ENCODE results near the gene CYTIP. TPM values are rescaled to one million over a fixed set of nuclear protein-coding genes. Genes with fewer than 3 reads are reported as not detected.
"Not testable (repeated sequence)": the region's sequence is repeated elsewhere in the genome, so short reads cannot be mapped to it uniquely, and the experiment has no call there.

The CYTIP gene
- total RNA-seq, 2 donors from 2014 or later, result 4.9 to 5.1 TPM

- DNase-seq, result no peak
- intact Hi-C loops (cut with DNase I), result no loop called here
- ATAC-seq, result no peak
Observed at GRCh38 chr2:157431176-157431575, 12.7 kb downstream of the CYTIP start.

GRCh38 chr2:157428500-157429175, 15.3 kb downstream of the CYTIP start:
- DNase-seq (no peak), ATAC-seq (no peak)
- intact Hi-C loops (cut with DNase I), result no loop called here

GRCh38 chr2:157427922-157428303, 16.0 kb downstream of the CYTIP start:
- DNase-seq (no peak), ATAC-seq (no peak)
- intact Hi-C loops (cut with DNase I), result no loop called here

DNA sequence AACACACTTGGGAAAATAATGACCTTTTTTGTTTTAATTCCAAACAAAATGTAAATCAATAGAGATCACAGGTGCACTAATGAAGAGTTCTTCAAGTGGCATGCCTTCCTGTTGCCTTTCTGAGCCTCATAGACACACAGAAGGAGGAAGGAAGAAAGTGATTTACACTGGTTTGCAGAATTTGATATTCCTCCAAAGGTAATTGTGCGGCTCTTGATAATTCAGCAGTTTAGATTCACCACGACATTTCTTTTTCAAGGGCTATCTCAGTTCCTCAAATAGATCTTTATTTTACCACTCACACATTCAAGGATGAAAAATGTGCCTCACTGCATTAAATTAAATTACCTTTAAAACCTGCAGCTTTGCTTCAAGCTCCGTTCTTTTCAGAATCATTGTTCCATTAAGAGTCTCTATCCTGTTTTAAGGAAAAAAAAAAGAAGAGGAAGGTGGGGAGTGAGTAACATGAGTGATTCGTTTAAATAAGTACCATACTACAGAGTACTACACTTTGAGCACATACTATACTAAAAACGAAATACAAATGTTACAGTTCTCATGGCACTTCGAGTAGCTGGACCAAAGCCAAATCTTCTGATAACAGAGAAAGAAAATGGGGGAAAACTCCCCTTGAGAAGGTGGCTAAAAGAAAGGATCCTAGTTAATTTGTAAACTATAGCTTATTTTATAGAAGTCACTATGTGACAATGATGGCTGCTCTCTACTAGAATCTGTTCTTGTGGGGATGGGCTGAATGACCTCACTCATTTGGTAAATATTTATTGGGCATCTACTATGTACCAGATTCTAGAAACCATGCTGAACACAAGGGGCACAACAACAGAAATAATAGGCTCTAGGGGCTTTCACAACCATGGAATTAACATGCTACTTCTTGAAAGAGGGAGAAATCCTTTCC, 16.6 kb downstream of the CYTIP start:
- no peak for DNase-seq
- no peak for ATAC-seq
- intact Hi-C loops (cut with DNase I), result no loop called here

DNA sequence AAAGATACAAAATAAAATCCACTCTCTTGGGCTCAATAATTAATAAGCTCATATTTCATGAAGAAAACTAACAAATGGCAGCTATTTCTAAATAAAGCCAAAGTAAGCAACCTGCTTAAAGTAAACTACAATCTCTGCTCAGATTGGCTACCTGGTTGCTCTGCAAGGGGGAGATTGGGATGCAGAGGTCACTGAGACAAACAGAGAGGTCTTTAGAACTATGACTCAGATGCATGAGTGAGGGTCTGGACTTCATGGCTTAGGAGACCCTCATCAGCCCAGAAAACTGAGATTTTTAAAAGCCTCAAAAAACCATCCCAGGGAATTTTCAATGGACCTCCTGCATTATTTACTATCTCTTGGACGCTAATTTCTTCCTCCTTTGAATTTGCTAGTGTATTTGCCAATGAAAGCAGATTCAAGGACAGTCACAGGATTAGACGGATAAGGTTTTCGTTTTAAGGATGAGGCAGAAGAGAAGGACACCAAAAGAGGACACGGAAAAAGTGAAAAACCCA, 17.4 kb downstream of the CYTIP start:
- intact Hi-C loops (cut with DNase I), result no loop called here
- DNase-seq (no peak), ATAC-seq (no peak)

GRCh38 chr2:157424374-157424773, 19.5 kb downstream of the CYTIP start:
- ATAC-seq (no peak), DNase-seq (no peak)
- intact Hi-C loops (cut with DNase I), result no loop called here

GRCh38 chr2:157421964-157422363, 21.9 kb downstream of the CYTIP start:
- ATAC-seq (no peak), DNase-seq (no peak)
- intact Hi-C loops (cut with DNase I), result no loop called here

DNA sequence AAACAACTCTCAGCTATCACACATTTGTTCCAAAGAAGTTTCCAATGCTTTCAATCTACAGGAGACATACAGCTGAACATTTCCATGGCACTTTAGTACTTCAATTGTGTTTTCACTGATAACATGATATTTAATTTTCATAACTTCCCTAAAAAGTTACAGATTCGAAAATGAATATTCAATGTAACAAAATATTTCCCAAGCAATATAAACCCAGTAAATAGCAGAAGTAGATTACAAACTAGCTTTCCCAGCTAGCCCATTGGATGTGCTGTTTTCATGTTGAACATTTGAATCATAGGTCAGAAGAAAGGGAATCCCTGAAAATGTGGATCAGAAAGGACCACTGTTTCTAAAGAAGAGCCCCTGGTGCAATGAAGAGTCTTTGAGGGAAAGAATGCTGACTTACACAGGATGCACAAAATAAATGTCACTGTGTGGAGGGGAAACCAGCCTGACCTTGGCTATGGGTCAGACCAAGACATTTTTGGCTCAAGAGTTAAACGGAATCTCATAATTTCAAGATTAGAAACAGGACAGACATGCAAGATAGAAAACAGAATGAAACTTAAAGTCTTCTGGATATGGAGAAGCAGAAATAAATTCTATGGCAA, 22.5 kb downstream of the CYTIP start:
- intact Hi-C loops (cut with DNase I), result no loop called here
- no peak for ATAC-seq
- no peak for DNase-seq

DNA sequence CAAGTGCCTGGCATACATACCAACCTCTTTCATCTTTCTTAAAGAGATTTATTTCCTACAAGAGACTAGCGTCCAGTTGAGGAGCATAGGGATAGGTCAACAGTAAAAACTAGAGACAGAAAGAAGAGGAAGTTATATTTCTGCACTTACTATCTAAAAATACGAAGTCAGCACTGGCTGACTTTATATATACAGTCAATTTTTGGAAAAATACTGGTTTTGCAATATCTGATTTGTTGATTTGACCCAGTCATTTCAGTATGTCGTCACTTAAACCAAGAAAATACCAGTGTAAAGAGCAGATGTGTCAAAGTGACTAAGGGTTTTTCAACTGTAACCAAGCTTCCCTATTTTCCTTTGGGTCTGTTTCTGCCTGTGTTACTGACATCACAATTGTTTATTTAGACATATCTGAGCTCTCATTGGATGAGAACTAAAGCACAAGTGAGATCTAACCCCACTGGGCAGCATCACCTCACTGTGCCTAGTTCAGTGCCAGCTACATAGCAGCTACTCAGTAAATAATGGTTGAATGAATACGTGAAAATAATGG, 23.0 kb downstream of the CYTIP start:
- intact Hi-C loops (cut with DNase I), result no loop called here
- ATAC-seq, result peak; percentile 27 to 75

DNA sequence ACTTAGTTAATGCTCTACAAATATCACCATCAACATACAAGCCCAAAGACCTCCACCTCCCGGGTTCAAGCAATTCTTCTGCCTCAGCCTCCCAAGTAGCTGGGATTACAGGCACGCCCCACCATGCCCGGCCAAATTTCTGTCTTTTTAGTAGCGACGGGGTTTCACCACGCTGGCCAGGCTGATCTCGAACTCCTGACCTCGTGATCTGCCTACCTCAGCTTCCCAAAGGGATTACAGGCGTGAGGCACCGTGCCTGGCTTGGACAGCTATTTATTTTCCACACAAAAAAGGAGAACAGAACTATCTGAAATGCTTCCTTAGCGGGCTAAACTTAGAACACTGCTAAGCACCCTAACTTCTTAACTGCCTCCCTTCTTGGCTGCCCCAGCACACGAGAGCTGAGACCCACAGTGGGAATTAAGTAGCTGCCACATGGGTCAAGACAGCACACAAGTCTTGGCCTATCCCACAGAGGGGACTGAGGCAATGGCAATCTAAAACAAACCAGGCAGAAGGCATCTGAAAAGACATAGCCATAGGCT, 24.8 kb downstream of the CYTIP start:
- DNase-seq (no peak), ATAC-seq (peak in 1 of 2 donors; percentile 20)
- intact Hi-C loops (cut with DNase I), result no loop called here

More for the DNA sequence above, 23.0 kb downstream of the CYTIP start:
- no peak for DNase-seq

- ATAC-seq (peak in 1 of 2 donors; percentile 19), DNase-seq (no peak)
- intact Hi-C loops (cut with DNase I), result no loop called here
Observed at GRCh38 chr2:157418239-157418641, 25.6 kb downstream of the CYTIP start.

GRCh38 chr2:157415591-157416101, 28.2 kb downstream of the CYTIP start:
- intact Hi-C loops (cut with DNase I), result no loop called here
- ATAC-seq (peak in 1 of 2 donors; percentile 32), DNase-seq (peak; percentile 29)

GRCh38 chr2:157414050-157414449, 29.8 kb downstream of the CYTIP start:
- intact Hi-C loops (cut with DNase I), result no loop called here
- ATAC-seq, result peak; percentile 35 to 41
- no peak for DNase-seq

DNA sequence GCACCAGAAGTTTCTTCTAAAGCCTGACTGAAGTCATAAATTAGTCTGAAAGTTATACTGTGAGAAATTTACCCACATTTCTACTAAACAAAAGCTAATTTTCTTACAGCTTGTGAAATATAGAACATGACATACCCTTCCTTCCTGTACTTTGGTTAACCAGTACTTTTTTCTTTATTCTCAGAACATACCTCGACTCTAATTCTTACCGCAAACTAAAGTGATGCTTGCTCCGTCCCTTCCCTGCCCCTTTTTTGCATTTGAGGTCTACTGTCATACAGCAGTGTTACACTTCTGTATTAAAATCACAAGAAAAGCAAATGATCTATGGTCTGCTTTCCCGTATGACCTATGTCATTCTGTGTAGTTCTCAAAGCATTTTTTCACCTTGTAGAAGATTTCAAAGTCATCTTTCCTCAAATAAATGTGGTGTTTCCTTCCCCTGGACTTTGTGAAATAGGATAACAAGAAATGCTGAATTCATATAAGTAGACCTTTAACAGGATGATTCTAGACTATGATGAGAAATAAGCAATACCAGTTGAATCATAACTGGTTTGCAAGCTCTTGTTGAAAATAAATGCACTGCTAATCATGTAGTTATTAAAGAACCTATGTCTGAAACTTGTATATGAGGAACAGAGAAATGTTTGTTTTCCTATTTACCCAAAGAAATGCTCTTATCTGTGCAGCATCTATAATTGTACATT, 30.4 kb downstream of the CYTIP start:
- intact Hi-C loops (cut with DNase I), result no loop called here
- peak; percentile 40 to 75 for ATAC-seq
- no peak for DNase-seq

DNA sequence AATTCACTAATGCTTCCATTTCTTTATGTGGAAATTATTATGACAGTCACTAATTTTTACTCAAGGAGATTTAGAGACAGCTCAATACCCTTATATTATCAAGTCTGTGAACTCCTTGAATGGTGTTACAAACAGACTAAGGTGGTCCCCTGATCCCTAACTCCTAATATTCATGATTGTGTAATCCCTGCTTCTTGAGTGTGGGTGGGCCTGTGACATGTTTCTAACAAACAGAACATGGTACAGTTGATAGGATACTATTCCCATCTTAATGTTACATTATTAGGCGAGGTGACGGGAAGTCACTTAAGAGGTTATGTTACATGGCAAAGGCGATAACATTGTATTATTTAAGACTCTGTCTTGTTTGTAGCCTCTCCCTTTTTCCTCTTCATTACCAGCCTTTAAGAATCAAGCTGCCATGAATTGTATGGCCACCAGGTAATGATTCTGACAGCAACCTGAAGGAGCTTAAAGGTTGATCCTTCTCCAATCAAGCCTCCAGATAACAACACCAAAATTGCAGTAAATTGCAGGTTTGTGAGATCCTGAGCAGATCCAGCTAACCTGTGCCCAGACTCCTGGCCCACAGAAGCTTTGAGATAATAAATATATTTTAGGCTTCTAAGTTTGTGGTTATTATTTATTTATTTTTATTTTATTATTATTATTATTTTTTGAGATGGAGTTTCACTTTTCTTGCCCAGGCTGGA, 32.1 kb downstream of the CYTIP start:
- intact Hi-C loops (cut with DNase I), result no loop called here

GRCh38 chr2:157405398-157405797, 38.5 kb downstream of the CYTIP start:
- DNase-seq; intact Hi-C loops (cut with DNase I); ATAC-seq: not testable (repeated sequence)

More for the DNA sequence above, 32.1 kb downstream of the CYTIP start:
- ATAC-seq (no peak), DNase-seq (no peak)

DNA sequence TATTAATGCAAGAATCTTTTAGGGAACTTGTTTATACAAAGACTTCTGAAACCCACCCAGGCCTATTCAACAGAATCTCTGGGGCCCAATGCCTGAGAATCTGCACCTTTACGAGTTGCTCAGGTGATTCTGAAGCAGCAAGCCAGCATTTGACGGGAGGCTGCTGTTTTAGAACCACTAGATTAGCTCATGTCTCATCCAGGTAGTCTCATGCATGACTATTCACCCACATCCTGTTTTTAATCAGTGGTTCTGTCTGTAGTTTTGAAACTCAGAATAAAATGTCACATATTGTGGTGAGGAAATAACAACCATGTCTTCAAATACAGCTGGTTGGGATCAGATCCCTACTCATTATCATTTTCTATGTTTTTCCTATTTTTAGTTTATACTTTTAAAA, 39.5 kb downstream of the CYTIP start:
- intact Hi-C loops (cut with DNase I), result no loop called here
- DNase-seq (no peak), ATAC-seq (peak in 1 of 2 donors; percentile 16)

Data from left cardiac atrium (tissue), 4 donors.